SK-N-MC (cell line): ENCODE data around the gene DDX46.
"Not testable (repeated sequence)": the region's sequence is repeated elsewhere in the genome, so short reads cannot be mapped to it uniquely, and the experiment has no call there.

Source experiments
- DNase-seq: peaks from one replicate; pipeline ENCODE4 v3.0.0-alpha.2; 2011; ENCODE audit warnings: low read depth, low spot score
- H3K27ac ChIP-seq: fragments of 200-600 bp; sonication (generic); 2 replicates; pipeline ENCODE4 v1.5.1; 2016; ENCODE audit warnings: mixed run types
- H3K36me3 ChIP-seq: fragments of 200-600 bp; sonication (generic); 2 replicates; pipeline ENCODE4 v1.6.1; 2017; ENCODE audit warnings: antibody characterized with exemption, low read length, mixed read lengths; ENCODE audit not compliant: insufficient read depth
- H3K4me3 ChIP-seq: fragments of 200-600 bp; sonication (generic); 2 replicates; pipeline ENCODE4 v1.5.1; 2016
- H3K9ac ChIP-seq: fragments of 200-600 bp; sonication (generic); 2 replicates; pipeline ENCODE4 v1.8.0; 2017; ENCODE audit warnings: mixed run types, mixed read lengths; ENCODE audit not compliant: insufficient read length
- H3K9me3 ChIP-seq: fragments of 200-600 bp; sonication (generic); 2 replicates; pipeline ENCODE4 v1.6.1; 2017; ENCODE audit warnings: low read depth, mild to moderate bottlenecking, antibody characterized with exemption, low read length, moderate library complexity, mixed read lengths
- EZH2 ChIP-seq: fragments of 200-600 bp; sonication (generic); IDR thresholded peaks from one replicate; pipeline ENCODE4 v1.6.1; 2017; ENCODE audit warnings: antibody characterized with exemption
- FOXP2 ChIP-seq: optimal IDR thresholded peaks from 2 replicates; pipeline ENCODE3; 2011; ENCODE audit warnings: mild to moderate bottlenecking, moderate library complexity; ENCODE audit not compliant: insufficient read depth; ENCODE audit errors: extremely low read length, control extremely low read depth
- POLR2AphosphoS5 ChIP-seq: IDR thresholded peaks from 2 replicates; pipeline ENCODE4 v1.6.1; 2012; ENCODE audit warnings: mild to moderate bottlenecking, low read depth, low read length, borderline replicate concordance

The DDX46 gene

GRCh38 chr5:134845335-134845851, 86.8 kb downstream of the DDX46 start:
- TF ChIP-seq FOXP2 (no peak), POLR2AphosphoS5 (no peak), EZH2 (no peak)
- Histone ChIP-seq H3K36me3 (peaks cover 26% of the 10 kb centered on the region), H3K27ac (peak overlapping the region; percentile 91), H3K9ac (peak overlapping the region; percentile 99), H3K9me3 (no peaks in the 10 kb centered on the region), H3K4me3 (peak overlapping the region; percentile 98)
- DNase-seq: no peak

GRCh38 chr5:134845852-134846640, 87.5 kb downstream of the DDX46 start, which contains the start of gene C5orf24:
TSS of gene C5orf24 (plus strand) at chr5:134845968. CDS start at chr5:134854901, 8,933 bp downstream.
- DNase-seq: peak; percentile 77
- Histone ChIP-seq H3K27ac (peak within 1 kb of the TSS; percentile 91), H3K36me3 (peaks cover 20% of the 10 kb centered on the region), H3K4me3 (peak within 1 kb of the TSS; percentile 98), H3K9me3 (no peaks in the 10 kb centered on the region), H3K9ac (peak within 1 kb of the TSS; percentile 99)
- TF ChIP-seq FOXP2: peak; percentile 77
- no peak for TF ChIP-seq EZH2
- TF ChIP-seq POLR2AphosphoS5: peak; percentile 96

- Histone ChIP-seq H3K9ac (peak overlapping the region; percentile 99), H3K4me3 (peak overlapping the region; percentile 98), H3K9me3 (no peaks in the 10 kb centered on the region), H3K36me3 (peaks cover 22% of the 10 kb centered on the region), H3K27ac (peak overlapping the region; percentile 91)
- DNase-seq: no peak
- no peak for TF ChIP-seq EZH2
- no peak for TF ChIP-seq POLR2AphosphoS5
- TF ChIP-seq FOXP2: no peak
Observed at GRCh38 chr5:134846641-134846960, 88.0 kb downstream of the DDX46 start.

GRCh38 chr5:134849434-134849933, 90.9 kb downstream of the DDX46 start:
- not testable (repeated sequence) for H3K27ac ChIP-seq, DNase-seq, H3K4me3 ChIP-seq, H3K9me3 ChIP-seq
- peaks cover 42% of the 10 kb centered on the region for H3K36me3 ChIP-seq
- H3K9ac ChIP-seq: peak overlapping the region; percentile 14

- no peaks in the 10 kb centered on the region for H3K9me3 ChIP-seq
- H3K4me3 ChIP-seq: no peak overlapping the region
- peak overlapping the region; percentile 42 for H3K9ac ChIP-seq
- no peak for DNase-seq
- peak overlapping the region; percentile 66 for H3K27ac ChIP-seq
- TF ChIP-seq POLR2AphosphoS5 (no peak), FOXP2 (no peak), EZH2 (no peak)
- peaks cover 60% of the 10 kb centered on the region for H3K36me3 ChIP-seq
Observed at GRCh38 chr5:134851307-134851923, 92.8 kb downstream of the DDX46 start.

GRCh38 chr5:134856465-134856864, 97.9 kb downstream of the DDX46 start:
- H3K4me3 ChIP-seq, H3K9me3 ChIP-seq, H3K9ac ChIP-seq, DNase-seq: not testable (repeated sequence)
- H3K36me3 ChIP-seq: peaks cover 68% of the 10 kb centered on the region
- peak overlapping the region; percentile 55; the same call in 1 of the 2 replicates for H3K27ac ChIP-seq

- TF ChIP-seq POLR2AphosphoS5 (no peak), EZH2 (no peak), FOXP2 (no peak)
- H3K27ac ChIP-seq: no peak overlapping the region
- peaks cover 61% of the 10 kb centered on the region for H3K36me3 ChIP-seq
- no peak overlapping the region for H3K4me3 ChIP-seq
- no peaks in the 10 kb centered on the region for H3K9me3 ChIP-seq
- no peak overlapping the region for H3K9ac ChIP-seq
- no peak for DNase-seq
Observed at GRCh38 chr5:134857401-134857800, 98.8 kb downstream of the DDX46 start.

- peaks cover 4% of the 10 kb centered on the region for H3K36me3 ChIP-seq
- no peak overlapping the region for H3K9ac ChIP-seq
- H3K27ac ChIP-seq: 0 out of 2 replicates have a peak overlapping the region, but pooled peaks have one; percentile 33
- H3K9me3 ChIP-seq: no peaks in the 10 kb centered on the region
- no peak overlapping the region for H3K4me3 ChIP-seq
- TF ChIP-seq POLR2AphosphoS5 (no peak), EZH2 (no peak), FOXP2 (no peak)
- no peak for DNase-seq
Observed at GRCh38 chr5:134864707-134865106, 106.1 kb downstream of the DDX46 start.
